Keratinocyte (primary cell): ENCODE data around the gene CYB561.

ENCODE experiments used
- EZH2 ChIP-seq: IDR thresholded peaks from one replicate; pipeline ENCODE4 v1.6.1; 2012; ENCODE audit warnings: inconsistent platforms, mild to moderate bottlenecking, low read length, moderate library complexity
- TF ChIP-seq, protein P1 (sequence below), 3 experiments: IDR thresholded peaks in 1 of 3; conservative IDR thresholded peaks in 1 of 3; optimal IDR thresholded peaks in 1 of 3; 2 replicates in 2 of 3; 3 replicates in 1 of 3; pipeline versions ENCODE3 to v1.5.1; 2011; ENCODE audit warnings: low read length in 3 of 3, mild to moderate bottlenecking in 3 of 3, moderate library complexity in 2 of 3, control low read depth in 1 of 3, inconsistent platforms in 1 of 3; ENCODE audit not compliant: insufficient read depth in 2 of 3; ENCODE audit errors: extremely low read depth in 1 of 3

GRCh38 chr17:63442549-63443035 lies 3.5 kb downstream of the CYB561 start:
- TF ChIP-seq, protein P1, sequence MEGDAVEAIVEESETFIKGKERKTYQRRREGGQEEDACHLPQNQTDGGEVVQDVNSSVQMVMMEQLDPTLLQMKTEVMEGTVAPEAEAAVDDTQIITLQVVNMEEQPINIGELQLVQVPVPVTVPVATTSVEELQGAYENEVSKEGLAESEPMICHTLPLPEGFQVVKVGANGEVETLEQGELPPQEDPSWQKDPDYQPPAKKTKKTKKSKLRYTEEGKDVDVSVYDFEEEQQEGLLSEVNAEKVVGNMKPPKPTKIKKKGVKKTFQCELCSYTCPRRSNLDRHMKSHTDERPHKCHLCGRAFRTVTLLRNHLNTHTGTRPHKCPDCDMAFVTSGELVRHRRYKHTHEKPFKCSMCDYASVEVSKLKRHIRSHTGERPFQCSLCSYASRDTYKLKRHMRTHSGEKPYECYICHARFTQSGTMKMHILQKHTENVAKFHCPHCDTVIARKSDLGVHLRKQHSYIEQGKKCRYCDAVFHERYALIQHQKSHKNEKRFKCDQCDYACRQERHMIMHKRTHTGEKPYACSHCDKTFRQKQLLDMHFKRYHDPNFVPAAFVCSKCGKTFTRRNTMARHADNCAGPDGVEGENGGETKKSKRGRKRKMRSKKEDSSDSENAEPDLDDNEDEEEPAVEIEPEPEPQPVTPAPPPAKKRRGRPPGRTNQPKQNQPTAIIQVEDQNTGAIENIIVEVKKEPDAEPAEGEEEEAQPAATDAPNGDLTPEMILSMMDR (optimal IDR thresholded peaks at IDR 0.05 in 1 of 3, IDR thresholded peaks at IDR 0.05 in 1 of 3, conservative IDR thresholded peaks at IDR 0.05 in 1 of 3; ENCODE audit: extremely low read depth in 1 of 3, insufficient read depth in 2 of 3, low read length in 3 of 3) = no peak
- TF ChIP-seq EZH2 = no peak
